Right kidney (tissue), 1 donor: ENCODE measurements around the gene C2orf81.

ENCODE experiments used
- DNase-seq: peaks from one replicate; pipeline ENCODE4 v3.0.0-alpha.2; 2016

C2orf81 gene

DNA sequence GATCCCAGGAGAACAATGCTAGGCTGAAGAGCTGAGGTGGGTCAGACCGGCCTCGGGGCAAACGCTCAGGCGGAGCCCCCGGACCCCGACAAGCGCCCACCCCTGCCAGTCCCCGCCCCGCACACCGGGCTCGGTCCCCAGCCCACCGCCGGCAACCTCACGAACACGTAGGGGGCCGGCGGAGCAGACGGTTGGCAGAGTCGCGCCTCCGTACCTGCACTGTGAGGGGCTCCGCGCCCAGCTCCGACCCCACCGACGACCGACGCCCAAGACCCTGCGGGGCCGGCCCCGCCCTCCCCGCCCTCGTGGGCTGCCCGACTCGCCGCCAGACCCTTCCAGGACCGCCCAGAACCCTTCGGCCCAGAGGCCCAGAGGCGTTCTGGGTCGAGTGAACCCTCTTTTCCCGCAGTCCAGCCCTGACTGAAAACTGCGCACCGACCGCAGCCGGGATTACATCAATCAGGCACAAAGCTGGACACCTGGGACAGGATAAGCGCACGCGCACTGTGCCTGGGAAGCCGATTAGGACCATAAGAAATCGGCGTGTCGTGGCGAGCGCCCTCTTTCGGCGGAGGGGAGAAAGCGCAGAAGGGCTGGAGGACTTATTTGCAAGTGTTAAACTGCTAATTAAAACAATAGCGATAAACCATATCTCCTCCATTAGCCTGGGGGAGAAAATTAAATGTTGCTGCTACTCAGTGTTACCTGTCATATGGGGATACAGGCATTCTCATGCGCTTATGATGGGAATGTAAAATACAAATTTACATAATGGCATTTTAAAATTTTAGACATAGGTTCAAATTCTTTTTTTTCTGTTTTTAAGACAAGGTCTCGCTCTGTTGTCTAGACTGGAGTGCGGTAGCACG is 29.6 kb downstream of the C2orf81 start:
- DNase-seq, result peak; percentile 98

DNA sequence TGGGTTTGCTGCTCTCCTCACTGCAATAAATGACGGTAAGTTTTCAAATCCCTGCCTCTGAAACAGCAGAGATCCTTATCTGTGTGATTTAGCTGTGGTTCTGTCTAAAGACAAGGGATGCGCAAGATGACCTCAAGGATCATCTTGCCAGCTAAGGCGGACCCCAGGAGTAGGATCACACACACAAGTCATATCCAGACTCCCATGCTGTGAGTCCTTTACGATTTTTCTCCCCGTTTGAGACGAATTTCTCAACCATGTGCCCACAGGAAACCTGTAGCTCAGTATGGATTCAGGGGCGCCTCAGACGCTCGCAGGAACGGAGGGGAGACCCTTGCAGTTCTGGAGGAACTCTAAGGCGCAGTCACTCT is 30.2 kb downstream of the C2orf81 start:
- no peak for DNase-seq

DNA sequence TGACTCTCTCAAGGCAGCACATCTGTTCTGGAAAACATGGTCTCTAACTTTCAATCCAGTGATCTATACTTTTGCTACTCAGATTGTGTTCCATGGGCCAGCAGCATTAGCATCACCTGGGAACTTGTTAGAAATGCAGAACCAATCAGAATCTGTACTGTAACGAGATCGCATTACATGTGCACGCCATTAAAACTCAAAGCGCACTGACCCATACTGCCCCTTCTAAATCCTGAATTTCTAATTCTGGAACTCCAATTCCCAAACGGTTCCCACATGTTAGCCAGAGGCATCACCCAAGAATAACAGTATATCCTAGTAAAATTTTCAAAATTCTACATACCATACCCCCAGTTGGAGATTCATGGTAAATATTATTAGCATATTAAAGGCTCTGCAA is 30.8 kb downstream of the C2orf81 start:
- no peak for DNase-seq

DNA sequence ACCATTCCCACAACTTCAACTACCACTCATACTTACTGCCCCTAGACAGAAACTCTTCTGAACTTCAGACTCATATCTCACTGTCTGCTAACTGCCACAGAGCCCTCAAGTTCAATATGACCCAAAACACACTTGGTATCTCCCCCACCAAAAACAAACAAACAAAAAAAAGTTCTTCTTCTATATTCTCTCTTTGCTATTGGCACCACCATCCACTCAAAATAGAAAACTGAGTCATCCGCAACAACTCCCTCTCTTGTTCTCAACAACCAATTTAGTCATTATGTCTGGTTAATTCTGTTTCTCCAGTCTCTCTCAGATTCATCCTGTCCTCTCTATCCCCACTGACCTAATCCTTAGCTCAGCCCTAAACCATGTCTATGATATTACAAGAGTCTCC is 34.1 kb downstream of the C2orf81 start:
- no peak for DNase-seq

DNA sequence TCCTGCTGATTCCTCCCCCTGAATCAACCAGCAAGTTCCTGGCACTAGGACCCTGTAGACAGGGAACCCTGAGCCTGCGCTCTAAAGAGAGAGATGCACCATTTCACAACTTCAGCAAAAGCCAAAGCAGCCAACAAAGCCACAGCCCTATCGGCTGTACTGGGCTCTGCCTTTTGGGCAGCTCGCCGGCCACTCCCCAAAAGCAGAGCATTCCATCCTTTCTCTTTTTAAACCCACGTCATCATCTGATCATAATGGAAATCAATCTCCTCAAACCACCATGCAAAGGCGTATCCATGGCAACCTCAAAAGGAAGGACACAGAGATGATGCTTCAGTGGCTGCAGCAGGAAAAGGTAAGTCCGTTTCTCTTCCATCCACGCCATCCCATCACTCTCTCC is 36.0 kb downstream of the C2orf81 start:
- DNase-seq, result no peak

DNA sequence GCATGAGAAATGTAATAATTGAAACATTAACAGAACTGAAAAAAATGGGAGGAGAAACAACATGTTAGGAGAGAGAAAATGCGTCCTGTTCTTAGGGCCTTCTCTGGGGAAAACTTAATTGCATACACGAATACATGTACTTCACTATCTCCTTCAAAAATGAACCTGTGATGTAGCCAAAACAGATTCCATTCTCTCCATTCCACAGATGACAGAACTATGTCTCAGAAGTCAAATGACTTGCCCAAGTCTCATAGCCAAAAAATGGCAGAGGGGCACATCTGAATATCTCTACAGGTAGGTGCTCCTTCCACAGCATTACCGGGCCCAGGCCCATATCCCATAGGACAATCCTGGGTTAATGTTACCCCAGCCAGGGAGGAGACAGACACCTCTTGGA is 37.4 kb downstream of the C2orf81 start:
- no peak for DNase-seq

DNA sequence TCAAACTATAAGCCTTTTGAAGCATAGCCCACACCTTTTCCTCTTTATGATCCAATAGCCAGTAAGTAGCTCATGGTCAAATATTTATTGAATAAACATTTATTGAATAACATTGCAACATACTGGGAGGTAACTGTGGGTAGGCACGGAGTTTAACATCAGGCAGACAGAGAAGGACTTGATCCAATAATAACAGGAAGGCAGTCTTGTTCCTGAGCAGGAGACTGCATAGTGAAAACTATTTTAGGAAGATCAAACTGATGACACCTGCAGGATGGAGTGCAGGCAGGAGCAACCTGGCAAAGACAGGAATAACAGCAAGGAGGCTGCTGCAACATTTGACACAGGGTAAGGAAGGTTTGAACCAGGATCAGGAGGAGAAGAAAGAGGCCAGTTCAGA is 38.2 kb downstream of the C2orf81 start:
- DNase-seq, result no peak

DNA sequence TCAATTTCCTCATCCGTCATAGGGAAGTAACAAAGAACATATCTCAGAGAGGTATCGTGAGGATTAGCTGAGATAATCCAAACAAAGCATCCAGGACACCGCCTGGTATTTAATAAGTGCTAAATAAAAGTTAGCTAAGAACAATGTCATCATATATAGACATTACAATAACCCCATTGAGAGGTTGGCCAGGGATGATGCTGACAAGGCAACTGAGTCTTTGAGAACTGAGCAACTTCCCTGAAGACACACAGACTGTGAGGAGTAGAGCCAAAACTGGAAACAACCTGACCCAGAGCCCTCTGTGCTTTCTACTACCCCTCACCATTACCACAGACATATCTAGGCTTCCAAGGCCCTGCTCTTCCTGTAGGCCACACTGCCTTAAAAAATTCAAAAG is 39.7 kb downstream of the C2orf81 start:
- DNase-seq, result no peak

DNA sequence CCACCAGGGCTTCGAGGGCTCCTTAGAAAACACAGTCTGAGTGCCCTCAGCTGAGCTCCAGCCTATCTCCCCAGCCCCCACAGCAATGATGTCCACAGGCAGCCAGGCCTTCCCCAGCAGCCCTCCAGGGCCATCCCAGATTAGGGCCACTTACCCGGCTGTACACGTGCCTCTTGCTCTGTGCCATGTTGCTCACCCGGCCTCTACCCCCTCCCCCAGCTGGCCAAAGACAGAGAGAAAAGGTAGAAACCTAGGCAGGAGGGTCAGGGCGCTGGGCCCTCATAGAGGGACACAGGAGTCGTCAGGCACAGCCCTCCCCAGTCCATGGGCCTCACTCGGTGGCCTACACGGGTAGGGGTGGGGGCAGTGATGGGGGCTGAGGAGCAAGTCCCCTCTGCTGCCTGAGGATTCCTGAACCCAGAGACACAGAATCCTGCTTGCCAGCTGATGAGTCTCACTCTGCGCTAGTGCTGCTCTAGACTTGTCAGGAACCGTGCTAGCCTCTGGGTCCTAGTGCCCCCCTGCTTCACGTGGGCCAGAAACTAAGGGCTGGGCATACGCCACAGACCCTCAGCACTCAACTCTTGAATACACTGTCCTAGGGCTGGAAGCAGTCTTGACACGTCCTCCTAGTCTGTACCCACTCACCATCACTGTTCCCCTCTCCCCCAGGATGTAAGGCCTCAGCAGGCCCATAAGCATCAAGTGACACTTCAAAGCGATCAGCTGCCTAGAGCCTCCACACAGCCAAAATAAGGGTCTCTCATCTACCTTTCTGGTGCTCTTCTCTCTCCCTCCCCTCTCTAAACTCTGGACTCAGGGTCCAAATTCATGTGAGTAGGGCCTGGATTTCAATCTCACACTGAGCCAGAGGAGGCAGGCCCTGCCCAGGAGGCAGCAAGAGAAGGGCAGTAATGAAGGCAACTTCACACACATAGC is 41.3 kb downstream of the C2orf81 start, which contains the start of gene DCTN1:
DCTN1 (minus strand) TSS at position 461 of the 939 bp plus-strand sequence; CDS start at position 187, 274 bp downstream.
- DNase-seq, result peak; percentile 36

DNA sequence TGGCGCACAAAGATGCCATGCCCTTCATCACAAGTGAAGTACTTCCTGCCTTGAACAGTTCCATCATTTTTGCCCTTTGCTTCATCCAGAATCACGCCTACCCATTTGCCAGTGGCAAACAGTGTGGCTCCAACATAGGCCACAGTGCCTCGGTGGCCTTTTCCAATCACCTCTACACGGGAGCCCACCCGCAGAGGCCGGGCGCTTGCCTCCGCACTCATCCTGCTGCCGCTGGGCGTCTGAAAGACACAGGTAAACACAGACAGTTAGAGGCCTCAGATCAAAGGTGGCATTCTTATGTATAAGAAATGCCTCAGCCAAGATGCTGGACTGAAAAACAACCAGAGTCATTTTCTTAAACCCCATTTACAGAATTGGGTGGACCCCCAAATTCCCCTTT is 43.4 kb downstream of the C2orf81 start:
- DNase-seq, result no peak

DNA sequence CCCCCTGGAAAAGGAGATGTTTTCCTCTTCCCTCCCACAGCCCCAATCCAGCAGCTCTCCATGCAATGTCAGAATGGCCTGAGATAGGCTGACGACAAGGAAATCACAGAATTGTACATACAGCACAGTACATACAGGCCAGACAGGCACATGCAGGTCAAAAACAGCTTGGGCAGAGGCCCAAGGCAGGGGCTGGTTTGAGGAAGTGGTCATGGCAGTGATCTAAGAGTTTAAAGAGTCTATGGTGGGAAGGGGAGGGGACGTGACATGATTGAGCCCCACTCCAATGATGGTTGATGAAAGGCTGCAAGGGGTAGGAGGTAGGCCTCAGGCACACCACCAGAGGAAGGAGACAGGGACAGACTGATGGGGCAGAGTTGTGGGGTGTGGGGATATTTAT is 45.6 kb downstream of the C2orf81 start:
- no peak for DNase-seq

DNA sequence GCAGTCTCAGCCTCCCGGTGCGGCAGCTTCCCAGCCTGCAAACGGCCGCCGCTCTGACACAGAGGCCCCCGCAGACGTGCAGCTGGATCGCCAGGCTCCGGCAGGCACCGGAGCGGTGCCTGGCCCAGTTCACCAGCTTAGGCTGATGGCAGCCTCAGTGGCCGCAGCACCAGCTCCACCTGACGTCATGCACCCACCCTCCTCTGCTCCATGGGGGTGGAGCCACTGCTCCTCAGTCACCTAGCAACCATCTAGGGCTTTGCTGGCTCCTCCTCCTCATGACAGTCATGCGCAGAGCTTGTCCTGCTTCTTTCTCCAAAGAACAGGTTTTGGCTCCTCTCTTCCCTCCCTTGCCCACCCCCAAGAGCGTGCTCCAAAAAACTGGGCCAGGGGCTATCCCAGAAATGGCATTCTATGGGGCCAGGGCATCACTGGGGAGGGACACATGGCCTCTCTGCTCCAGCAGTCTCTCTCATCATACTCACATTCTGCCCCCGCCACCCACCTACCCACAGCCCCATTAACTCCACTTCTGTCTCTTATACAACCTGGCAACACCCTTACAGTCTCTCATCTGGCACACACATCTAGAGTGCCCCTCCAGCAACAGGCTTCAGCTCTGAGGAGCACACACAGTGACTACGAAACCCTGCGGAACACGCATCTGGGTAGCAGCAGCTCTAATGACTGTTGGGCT is 46.8 kb downstream of the C2orf81 start:
- DNase-seq, result peak; percentile 71

DNA sequence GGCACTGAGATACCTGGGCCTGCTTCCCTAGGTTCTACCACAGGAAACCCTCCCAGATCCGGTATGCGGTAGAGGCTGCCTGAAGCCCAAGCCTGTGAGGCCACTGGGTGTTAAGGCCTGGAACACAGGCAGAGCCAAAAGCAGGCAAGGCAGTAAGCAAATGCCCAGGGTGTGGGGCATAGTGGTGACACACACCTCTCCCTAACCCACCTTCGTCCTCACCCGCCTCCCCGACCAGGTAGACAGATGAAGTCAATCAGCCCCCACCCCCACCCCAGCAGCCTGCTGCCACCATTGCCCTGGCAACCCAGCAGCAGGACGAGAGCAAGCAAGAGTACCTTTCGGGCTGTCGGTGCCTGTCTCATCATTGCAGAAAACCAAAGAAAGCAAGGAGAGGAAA is 47.4 kb downstream of the C2orf81 start:
- no peak for DNase-seq

DNA sequence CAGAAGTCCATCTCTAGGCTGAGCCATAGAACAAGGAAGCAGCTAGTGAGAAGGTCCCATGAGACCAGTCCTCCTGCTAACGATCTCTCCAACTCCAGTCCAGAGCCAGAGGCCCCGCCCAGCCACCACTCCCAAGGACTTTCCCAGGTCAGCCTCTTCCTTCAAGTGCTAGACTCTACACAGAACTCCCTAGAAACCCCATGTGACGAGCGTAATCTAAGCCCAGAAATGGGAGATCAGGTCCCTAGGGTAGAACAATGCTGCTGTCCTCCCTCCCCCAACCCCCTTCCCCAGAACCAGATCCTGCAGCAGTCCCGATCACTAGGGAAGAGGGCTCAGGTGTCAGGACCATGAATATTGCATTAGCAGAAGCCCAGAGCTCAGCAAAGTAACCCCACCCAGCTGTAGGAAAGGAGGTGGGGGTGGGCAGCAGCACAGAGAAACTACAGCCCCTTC is 48.2 kb downstream of the C2orf81 start:
- no peak for DNase-seq

DNA sequence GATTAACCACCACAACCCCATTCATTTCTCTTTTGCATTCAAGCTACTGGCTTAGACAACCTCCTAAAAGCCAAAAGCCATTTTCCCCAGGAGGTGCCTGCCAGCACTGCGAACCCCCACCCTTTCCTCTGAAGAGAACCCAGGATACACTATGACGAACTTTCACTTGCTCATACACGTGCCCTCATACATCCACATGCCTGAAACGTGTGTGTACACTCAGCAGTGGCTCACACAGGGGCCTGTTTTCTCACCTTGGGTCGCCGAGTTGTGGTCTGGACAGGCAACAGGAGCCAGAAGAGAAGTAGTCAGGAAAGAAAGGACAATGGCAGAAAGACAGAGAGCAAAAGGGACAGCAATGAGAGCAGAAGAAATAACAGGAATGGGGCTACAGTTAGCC is 48.7 kb downstream of the C2orf81 start:
- no peak for DNase-seq

DNA sequence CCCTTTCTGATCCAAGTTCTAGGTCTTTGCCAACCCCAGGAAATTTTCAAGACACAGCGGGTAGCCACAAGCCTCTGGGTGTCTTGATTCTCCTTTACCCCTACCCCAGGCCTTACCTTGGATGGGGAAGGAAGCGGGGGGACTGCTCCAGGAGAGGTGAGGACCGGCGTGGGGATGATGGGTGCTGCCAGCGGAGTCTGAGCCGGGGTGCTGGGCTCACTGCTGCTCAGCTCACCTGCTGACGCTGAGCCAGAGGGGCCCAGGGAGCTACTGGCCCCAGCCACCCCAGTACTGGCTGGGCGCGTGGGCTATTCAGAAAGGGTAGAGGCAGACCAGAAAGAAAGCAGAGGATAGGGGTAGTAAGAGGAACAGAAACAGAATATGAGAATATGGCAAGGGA is 50.0 kb downstream of the C2orf81 start:
- no peak for DNase-seq

DNA sequence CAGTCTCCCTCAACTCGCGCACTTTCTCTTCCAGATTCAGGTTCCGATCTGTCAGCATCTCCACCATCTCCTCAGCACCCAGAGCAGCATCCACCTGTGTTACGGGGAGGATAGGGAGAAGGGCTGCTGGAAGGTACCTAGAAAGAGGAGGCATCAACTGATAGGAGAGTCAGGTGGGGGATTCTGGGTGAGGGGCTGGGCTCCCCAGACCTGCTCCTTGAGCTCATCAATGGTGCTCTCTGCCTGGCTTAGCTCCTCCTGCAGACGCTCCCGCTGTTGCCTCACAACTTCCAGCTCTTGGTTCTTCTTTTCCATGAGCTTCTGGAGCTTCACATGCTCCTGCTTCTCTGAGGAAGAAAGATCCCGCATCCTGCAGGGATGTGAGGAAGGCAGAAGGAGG is 51.4 kb downstream of the C2orf81 start:
- no peak for DNase-seq

DNA sequence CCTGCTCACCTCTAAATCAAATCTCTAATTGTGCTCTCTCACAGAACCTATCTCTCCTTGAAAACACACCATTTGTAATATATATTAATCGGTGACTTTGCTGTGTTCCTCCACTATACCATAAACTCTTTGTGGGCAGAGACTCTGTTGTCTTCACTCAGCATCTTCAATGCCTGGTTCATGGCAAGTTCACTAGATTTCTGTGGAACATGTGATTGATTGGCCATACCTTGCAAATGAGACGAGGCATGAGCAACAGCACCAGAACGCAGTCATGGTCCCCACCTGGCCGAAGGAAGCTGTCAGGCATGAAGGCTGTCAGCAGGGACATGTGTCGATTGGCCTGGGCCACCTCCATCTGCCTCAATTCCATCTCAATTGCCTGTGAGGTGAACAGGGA is 52.9 kb downstream of the C2orf81 start:
- DNase-seq, result no peak

DNA sequence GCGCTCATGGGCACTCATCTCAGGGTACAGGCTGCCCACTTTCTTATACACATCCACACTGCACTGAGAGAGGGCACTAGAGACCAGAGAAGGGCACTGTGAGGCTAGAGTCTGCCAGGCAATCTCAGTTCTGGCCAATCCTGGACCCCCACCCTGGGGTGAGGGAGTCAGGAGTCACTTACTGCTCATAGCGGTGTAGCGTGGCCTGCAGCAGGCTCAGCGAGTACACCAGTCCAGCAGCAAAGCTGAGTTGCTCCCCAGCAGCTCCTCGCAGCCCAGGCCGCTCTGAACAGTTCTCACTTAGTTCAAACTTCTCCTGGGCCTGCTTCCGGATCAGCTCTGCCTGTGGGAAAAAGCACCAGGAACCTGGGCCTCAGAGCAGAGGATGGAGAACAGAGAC is 53.6 kb downstream of the C2orf81 start:
- no peak for DNase-seq

DNA sequence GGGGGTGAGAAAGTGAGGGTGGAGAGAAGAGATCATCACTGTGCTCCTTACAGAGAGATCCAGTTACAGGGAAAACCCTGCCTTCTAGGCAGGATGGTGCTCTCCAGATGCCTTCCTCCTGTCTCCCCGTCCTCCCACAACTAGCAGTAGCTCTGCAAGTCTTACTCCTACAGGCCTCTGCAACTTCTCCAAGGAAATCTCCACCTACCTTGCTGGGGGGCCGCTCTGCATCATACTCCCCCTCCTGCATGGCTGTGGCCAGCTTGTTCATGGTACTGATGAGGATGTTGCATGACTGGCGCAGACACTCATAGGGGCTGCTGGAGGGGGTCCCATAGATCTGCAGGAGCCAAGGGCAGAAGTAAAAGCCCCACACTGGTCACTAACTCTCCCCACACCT is 55.4 kb downstream of the C2orf81 start:
- DNase-seq, result no peak

DNA sequence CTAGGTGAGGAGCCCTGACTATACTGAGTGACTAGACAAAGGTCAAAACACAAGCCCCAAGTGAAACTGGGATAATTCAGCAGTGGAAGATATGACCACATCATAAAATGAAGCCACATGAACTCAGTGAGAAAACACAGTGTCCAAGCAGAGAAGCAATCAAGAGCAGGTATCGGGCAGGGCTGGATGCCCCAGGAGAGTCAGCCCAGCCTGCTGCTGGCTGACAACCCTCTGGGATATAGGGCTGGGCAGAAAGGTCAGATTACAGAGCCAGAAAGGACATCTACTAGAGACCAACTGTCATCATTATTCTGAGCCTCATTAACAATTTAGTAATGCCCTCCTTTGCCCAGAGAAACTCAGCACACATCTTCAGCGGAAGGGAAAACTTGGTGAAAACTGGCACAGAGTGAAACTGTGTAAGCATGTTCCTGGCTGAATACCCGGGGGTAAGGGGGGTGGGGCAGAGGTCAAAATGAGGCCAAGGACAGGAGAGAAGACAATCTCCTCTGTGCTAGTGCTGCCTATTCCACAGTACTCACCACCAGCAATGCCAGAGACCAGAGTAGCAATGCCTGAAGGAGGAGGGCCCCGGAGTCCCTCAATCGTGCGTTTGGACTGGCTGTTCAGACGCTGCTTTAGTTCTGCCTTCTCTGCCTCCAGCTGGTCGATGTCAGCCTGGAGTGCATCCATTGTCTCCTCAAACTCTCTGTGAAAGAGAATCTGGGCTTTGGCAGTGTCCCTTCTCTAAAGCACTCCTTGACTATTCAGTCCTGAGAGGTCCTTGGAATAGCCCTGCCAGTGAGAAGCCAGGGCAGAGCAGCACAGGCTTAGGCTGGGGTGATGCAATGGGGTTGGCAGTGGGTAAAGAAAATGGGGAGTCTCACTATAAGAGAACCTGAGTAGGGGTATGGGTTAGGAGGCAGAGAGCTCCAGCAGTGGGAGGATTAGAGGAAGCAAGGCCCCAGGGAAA is 56.6 kb downstream of the C2orf81 start:
- no peak for DNase-seq
